NOMO-1 treated with dmso at 0.1 percent for 144 hours (cell line): ENCODE results near the gene CDKAL1.

ENCODE experiments used
- DNase-seq: peaks from one replicate; lab custom pipeline; 2025; ENCODE audit not compliant: unreplicated experiment; lab: John Stamatoyannopoulos, UW

CDKAL1 gene

DNA sequence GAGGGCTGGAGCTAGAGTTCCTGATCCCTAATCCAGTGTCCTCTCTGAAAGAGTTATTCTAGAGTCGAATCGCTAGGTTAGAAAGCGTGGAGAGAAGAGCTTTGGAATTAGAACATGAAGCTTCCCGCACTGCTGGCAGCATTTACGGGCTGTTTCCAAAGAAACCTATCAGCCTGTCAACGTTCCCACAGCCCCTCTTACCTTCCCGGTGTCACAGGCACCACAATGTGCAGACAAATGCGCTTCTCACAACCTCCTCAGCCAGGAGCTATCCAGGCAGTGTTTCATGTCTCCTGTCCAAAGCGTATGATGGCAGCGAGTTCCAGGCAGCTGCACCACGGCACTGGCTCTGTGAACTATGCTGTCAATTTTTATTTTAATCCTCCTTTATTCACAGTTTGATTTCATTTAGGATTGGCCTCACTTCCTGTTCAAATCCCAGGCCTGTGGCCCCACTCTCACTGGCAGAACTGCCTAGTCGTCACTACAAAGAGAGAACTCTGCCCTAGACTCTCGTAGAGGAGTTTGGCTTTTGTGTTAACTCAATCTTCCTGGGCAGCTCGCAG, 736.5 kb downstream of the CDKAL1 start:
- no peak for DNase-seq

DNA sequence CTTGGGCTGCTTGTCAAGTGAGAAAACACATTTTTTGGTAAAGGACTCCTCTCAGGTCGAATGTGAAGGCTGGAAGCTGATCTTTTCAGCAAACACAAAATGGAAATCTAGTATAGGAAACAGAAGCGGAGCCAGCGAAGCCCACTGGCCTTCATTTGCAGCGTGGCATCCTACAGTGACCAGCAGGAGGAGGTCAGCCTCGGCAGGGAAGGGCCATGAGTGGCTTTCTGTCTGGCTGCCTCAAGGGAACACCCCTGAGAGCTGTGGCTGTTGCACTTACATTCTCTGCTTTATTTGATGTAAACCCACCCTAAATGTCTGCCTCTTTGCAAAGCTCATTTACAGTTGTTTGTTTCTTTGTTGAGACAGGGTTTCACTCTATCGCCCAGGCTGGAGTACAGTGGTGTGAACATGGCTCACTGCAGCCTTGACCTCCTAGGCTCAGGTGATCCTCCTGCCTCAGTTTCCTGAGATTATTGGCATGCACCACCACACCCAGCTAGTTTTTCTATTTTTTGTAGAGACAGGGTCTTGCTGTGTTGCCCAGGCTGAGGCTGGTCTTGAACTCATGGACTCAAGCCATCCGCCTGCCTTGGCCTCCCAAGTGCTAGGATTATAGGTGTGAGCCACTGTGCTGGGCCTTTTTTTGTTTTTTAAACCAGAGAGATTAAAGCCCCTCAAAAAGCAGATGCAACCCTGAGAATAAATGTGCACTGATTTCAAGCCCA, 737.3 kb downstream of the CDKAL1 start:
- no peak for DNase-seq

DNA sequence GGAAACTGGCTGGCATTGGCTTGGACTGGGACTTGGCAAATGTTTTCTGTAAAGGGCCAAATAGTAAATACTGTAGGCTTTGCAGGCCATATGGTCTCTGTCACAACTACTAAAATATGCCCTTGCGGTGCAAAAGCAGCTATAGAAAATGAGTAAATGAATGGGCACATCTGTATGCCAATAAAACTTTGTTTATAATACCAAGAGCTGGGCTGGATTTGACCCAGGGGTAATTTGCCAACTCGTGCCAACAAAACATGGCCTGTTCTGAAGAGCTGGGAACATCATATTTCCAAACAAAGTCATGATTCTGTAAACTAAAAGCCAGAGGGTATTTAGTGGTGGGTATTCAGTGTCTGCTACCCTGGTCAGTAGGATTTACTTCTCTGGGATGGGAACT, 739.2 kb downstream of the CDKAL1 start:
- DNase-seq = no peak

DNA sequence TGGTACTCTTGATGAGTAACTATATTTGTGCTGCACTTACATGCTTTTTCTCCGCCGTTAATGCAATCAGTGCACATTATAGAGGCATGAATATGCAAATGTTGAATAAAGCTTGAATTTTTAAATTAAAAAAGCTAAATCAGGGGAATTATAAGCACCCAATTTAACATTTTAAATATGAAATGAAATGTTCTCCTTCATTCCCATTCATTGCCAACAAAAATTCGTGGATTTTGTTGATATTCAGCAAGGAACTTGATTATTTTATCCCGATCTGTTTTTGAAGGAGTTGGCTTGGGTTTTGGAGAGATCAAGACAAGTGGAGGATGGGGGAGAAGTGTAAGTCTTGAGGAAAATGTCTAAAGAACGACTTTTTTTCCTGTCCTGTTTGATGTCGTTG, 740.6 kb downstream of the CDKAL1 start:
- DNase-seq = no peak

DNA sequence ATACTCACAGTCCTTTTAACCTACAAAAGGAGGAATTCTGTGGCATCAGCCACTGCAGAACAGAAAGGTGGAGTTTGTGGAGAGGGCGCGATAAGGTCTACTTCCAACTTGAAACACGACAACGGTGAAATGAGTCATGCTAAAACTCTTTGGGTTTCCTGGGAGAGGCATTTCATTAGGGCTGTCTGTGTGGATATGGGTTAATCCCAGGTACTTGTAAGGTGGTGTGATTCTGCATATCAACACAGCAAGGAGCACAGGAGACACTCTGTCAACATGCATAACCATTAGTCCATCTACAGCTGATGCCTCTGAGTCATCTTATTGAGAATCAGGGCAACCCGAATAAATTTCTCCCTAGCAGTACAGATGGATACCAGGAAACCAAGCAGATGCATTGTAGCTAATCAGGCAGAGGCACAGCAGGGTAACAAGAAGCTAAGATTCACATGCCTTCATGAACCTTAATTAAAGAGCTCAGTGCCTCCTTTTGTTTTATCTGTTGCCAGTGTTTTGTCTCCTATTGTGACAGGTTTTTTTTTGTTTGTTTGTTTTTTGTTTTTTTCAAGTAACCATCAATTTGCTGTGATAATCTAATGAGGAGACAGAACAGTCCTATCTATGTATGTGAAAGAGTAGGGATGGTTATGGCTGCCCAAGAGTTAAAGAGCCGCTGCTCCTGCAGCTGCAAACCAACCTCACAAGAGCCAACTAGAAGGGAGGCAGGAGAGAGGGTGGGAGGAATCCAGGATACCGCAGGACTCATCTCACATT, 743.5 kb downstream of the CDKAL1 start:
- no peak for DNase-seq

DNA sequence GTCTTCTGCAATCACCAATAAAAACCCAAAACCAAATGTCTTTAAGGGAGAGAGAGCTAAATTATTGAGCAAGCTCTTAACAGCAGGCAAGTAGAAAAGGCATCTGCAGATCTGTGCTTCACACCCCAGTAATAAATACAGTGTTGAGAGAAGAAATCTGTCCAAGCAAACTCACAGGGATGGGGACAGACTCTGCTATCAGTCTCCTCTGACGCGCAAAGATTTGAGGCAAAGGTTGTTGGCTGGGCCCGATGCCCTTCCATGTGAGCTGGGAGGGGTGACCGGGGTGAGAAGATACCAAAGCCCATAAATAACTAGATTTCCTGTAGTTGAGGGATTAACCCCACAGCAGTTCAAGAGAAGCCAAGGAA, 744.1 kb downstream of the CDKAL1 start:
- DNase-seq = no peak

DNA sequence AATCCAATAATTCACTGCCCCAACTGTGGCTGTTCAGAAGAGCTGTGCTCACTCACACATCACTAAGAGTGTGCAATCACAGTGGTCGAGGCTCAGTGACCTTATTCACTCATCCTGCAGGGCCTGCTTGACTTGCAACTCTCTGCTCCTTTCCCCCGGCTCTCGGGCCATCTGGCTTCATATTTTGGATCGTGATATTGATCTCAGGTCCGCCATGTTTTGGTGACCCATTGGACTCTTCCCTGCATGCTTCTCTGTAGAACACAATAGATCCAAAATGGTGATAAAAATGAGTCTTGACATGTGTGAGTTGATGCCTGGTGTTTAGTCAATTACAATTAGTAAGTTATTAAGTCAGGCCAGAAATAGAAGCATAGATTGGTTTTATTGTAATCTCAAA, 745.4 kb downstream of the CDKAL1 start:
- no peak for DNase-seq

DNA sequence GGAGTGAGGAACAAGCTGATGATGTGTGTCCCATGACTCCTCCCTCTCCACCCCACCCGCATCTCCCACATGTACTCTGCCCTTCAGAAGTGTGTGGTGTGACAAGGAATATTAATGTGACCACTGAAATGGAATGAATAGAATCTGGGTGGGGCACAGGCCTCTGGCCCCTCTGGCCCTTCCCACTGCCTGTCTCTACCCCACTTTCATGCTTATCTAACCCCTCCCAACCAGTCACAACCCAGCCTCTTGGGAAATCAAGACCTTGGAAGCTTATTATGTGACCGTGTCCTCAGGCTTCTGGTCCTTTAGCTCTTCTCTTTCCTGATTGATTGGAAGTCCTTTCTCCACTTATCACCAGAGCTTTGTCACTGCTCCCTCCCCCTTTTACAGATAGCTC, 747.1 kb downstream of the CDKAL1 start:
- no peak for DNase-seq
